ENCODE data around the gene DNMT1. TPM values are rescaled to one million over a fixed set of nuclear protein-coding genes. Genes with fewer than 3 reads are reported as not detected.

The DNMT1 gene
- total and polyA plus RNA-seq, 2 donors (not counting 1 experiment from before 2014, with no cell fraction given): 53.0 to 119 TPM

- Mint-ChIP-seq H3K4me3 (peak within 1 kb of the TSS; percentile 83), H3K27ac (peak within 1 kb of the TSS; percentile 73), H3K4me1 (peaks cover 45% of the 10 kb centered on the region), H3K9me3 (ENCODE audit: insufficient read depth) (no peaks in the 10 kb centered on the region), H3K27me3 (no peaks in the 10 kb centered on the region)
- no peaks in the 10 kb centered on the region for H4K20me1 ChIP-seq (ENCODE audit: control insufficient read depth, insufficient read depth, low read length, poor library complexity, severe bottlenecking)
- DNase-seq: peak; percentile 93
- peak within 1 kb of the TSS; percentile 94 for H3K9ac ChIP-seq (ENCODE audit: low read length)
- CTCF ChIA-PET: interaction anchor here (1.3 to 13.7 kb wide), 3 partner anchors 12 to 28 kb away, joined by 4 to 236 read pairs (median 5); partner anchors contain the start of gene MRPL4
- WGBS (ENCODE audit: insufficient coverage): under 1% methylated on average over 64 of the region's 73 CpGs
- POLR2A ChIA-PET: interaction anchor here (0.5 to 1.0 kb wide), 4 partner anchors 14 to 129 kb away, joined by 3 to 4 read pairs (median 4); no protein-coding TSS in a partner anchor
- H3K4me3 ChIP-seq (ENCODE audit: control extremely low read depth in 1 of 5, extremely low read depth in 1 of 5, insufficient read depth in 1 of 5, low read depth in 2 of 5, low read length in 4 of 5): peak within 1 kb of the TSS; percentile 11 to 97 (median 66)
- peak within 1 kb of the TSS in 1 of 2 donors; percentile 81 for H3K27ac ChIP-seq (ENCODE audit: low read length in 2 of 2)
- intact Hi-C loops (cut with micrococcal nuclease): no loop called here
- peaks cover 10% of the 10 kb centered on the region for H3K79me2 ChIP-seq (ENCODE audit: control insufficient read depth, insufficient read depth, low read length)
- H3K27me3 ChIP-seq (replicated peaks in 1 of 4; ENCODE audit: control extremely low read depth in 1 of 4, control insufficient read depth in 3 of 4, insufficient read depth in 4 of 4, low read length in 3 of 4): no peaks in the 10 kb centered on the region
- H3K36me3 ChIP-seq (replicated peaks in 1 of 2; ENCODE audit: control extremely low read depth in 1 of 2, control insufficient read depth in 1 of 2, extremely low read depth in 1 of 2, insufficient read depth in 2 of 2, low read length in 1 of 2): no peaks in the 10 kb centered on the region
- H3K4me1 ChIP-seq (ENCODE audit: control insufficient read depth in 2 of 2, insufficient read depth in 2 of 2, low read length in 2 of 2): peaks cover 28 to 57% of the 10 kb centered on the region in 2 donors
- peak within 1 kb of the TSS; percentile 72 for H2AFZ ChIP-seq (ENCODE audit: insufficient read depth, low read depth, low read length, poor library complexity, severe bottlenecking)
- H3K4me2 ChIP-seq (replicated peaks; ENCODE audit: low read depth, low read length, poor library complexity, severe bottlenecking): peak within 1 kb of the TSS; percentile 100
- TF ChIP-seq CTCF (IDR thresholded peaks at IDR 0.05): no peak
- TF ChIP-seq EZH2 (IDR thresholded peaks at IDR 0.05; ENCODE audit: borderline replicate concordance, insufficient read depth, low read depth, low read length, poor library complexity, severe bottlenecking): no peak
- H3K9me3 ChIP-seq (ENCODE audit: control extremely low read depth in 1 of 3, control insufficient read depth in 2 of 3, insufficient read depth in 1 of 3, low read length in 2 of 3): no peaks in the 10 kb centered on the region
- peak; percentile 29 for ATAC-seq (ENCODE audit: low read depth)
Observed at GRCh38 chr19:10230861-10231611, 36.3 kb upstream of the DNMT1 start, which contains the start of gene S1PR2. TSS of gene S1PR2 (minus strand) at chr19:10231331. CDS start at chr19:10224905, 6,426 bp downstream.
